ENCODE results near the gene NLK. TPM values are rescaled to one million over a fixed set of nuclear protein-coding genes. Genes with fewer than 3 reads are reported as not detected.
"Not testable (repeated sequence)": the region's sequence is repeated elsewhere in the genome, so short reads cannot be mapped to it uniquely, and the experiment has no call there.

The NLK gene
- total RNA-seq, 2 experiments from 2014 or later, result 12.9 TPM

DNA sequence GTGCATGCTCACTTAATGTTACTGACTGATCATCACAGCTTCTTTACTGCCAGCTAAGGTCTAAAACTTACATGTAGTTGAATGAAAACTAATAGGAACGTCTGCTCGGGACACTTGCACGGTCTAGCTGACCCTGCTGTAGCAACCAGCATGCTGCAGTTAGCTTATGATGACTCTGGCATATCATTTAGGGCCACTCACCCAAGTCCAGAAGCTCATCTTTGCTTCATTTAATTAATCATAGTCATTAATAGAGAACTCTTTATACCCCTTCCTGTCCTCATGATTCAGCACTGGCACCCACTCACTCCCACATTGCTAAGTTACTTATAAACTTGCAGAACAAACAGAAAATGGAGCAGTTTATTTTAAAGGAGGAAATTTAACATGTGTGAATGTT is 136.3 kb downstream of the NLK start:
- ChIA-PET CTCF (no interaction called here), POLR2A (no interaction called here)

DNA sequence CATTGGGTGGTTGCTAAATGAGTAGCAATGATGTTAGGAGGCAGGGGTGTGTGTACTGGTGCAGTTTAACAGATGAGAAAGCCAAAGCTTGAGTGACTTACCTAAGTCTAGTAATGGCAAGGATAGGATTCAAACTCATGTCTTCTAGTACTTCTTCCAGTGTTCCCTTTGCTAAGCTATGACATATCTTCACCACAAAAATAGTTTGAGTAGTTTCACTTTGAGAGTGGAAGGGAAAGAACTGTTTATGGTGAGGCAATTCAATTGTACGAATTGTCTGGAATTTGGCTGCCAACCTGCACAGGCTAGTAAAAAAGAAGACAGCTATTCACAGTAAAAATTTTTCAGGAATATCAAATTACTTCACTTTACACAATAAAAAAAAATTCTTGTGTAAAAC is 138.0 kb downstream of the NLK start:
- CTCF ChIA-PET, result no interaction called here

DNA sequence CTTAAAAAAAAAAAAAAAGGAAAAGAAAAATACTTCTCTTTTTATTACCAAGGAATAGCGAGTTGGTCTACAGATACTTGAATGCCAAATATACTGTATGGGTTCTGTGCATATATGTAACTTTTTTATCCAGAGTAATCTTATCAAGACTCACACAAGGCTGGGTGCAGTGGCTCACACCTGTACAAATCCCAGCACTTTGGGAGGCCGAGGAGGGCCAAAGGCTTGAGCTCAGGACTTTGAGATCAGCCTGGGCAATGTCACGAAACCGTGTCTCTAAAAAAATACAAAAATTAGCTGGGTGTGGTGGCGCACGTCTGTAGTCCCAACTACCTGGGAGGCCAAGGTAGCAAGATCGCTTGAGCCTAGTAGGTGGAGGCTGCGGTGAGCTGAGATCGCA is 139.1 kb downstream of the NLK start:
- CTCF ChIA-PET, result no interaction called here
- POLR2A ChIA-PET, result no interaction called here

More for the DNA sequence above, 138.0 kb downstream of the NLK start:
- POLR2A ChIA-PET, result no interaction called here

DNA sequence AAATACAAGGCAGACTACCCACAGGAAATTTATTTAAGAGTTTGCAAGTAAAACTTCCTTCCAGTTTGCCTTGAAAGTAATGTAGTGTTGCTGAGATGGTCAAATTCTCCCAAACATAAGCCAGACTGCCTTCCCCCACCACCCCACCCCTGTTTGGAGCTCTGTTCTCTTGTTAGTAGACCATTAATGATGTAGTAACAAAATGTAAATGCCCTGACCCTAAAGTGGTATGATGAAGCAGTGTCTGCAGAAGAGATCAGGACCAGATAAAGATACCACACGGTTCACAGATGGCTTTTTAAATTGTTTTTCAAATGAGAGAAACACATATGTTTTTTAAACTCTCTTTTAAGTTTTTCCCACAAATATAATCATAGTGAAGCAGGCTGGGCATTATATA is 140.1 kb downstream of the NLK start:
- ChIA-PET POLR2A (no interaction called here), CTCF (no interaction called here)

DNA sequence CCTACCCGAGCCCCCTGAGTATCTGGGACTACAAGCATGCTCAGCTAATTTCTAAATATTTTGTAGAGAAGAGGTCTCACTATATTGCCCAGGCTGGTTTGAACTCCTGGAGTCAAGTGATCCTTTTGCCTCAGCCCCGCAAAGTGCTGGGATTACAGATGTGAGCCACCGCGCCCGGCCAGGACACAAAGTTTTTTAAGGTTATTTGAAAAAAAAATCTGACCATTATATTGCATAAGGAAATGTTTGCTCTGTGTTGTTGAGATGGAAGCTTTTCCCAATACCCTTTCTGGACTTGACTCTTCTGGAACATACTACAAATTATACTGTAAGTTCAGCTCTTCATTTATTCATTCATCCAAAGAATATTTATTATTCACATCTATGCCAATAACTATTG is 143.2 kb downstream of the NLK start:
- POLR2A ChIA-PET, result no interaction called here
- CTCF ChIA-PET, result no interaction called here

DNA sequence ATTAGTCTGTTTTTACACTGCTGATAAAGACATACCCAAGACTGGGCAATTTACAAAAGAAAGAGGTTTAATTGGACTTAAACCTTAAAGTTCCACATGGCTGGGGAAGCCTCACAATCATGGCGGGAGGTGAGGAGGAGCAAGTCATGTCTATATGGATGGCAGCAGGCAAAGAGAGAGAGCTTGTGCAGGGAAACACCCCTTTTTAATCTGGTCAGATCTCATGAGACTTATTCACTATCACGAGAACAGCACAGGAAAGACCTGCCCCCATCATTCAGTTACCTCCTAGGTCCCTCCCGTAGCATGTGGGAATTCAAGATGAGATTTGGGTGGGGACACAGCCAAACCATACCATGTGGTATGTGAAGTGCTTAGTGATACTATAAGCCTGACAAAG is 144.0 kb downstream of the NLK start:
- POLR2A ChIA-PET, CTCF ChIA-PET: not testable (repeated sequence)

DNA sequence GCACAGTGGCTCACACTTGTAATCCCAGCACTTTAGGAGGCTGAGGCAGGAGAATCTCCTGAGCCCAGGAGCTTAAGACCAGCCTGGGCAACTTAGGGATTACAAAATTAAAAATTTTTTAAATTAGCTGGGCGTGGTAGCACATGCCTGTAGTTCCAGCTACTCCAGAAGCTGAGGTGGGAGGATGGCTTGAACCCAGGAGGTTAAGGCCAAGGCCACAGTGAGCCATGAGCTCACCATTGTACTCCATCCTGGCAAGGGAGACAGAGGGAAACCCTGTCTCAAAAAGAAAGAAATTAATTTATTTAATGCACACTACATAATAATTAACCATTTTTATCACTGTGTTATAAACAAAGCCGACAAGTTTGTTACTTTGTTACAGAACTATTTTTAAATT is 145.5 kb downstream of the NLK start:
- POLR2A ChIA-PET, result no interaction called here
- CTCF ChIA-PET, result no interaction called here

DNA sequence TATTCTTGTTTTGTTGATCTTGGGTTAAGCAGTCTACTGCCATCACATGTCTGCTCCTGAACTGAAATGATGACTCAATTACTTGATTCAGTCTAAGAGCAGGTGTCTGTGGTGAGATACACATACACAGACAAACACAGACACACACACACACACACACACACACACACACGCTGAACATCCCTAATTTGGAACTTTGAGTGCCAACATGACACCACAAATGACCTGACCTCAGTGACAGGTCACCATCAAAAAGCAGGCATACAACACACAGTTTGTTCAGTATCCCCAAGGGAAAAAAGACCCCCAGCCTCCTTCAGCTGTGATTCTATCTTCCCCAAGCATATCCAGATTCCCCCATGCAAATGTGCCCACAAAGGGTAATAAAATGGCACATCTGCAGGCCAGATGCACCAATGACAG is 146.4 kb downstream of the NLK start:
- POLR2A ChIA-PET, result no interaction called here
- CTCF ChIA-PET, result interaction anchor here (0.5 to 0.7 kb wide), 2 partner anchors 10 to 191 kb away, joined by 3 to 5 read pairs; no protein-coding TSS in a partner anchor

DNA sequence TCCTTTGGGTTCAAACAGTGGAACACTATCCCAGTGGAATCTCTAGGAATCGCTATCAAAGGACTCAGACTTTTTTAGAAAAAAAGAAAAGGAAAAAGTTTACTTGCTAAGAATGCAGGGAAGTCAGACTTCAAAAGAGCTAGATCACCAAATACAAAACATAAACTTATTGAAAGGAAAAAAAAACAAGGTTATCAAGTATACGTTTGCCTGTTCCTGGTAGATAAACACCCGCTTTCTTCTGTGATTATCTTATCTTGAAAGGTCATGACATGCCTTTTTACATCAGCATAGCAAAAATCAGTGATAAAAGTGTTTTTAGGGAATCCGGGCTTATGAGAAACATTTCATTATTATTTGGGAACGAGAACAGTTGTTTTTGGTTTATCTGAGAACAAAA is 147.2 kb downstream of the NLK start:
- CTCF ChIA-PET, result no interaction called here
- POLR2A ChIA-PET, result no interaction called here

DNA sequence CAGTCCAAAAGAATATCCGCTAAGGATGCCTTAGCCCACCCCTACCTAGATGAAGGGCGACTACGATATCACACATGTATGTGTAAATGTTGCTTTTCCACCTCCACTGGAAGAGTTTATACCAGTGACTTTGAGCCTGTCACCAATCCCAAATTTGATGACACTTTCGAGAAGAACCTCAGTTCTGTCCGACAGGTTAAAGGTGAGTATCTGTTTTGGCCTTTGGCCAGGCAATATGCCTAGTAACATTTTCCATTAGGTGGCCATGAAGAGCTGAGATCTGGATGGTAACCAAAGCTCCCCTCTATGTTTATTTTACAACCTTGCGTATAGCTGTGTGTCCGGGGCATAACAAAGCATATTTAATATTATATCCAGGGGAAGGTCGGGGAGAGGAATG is 148.5 kb downstream of the NLK start:
- POLR2A ChIA-PET, result no interaction called here
- CTCF ChIA-PET, result no interaction called here

DNA sequence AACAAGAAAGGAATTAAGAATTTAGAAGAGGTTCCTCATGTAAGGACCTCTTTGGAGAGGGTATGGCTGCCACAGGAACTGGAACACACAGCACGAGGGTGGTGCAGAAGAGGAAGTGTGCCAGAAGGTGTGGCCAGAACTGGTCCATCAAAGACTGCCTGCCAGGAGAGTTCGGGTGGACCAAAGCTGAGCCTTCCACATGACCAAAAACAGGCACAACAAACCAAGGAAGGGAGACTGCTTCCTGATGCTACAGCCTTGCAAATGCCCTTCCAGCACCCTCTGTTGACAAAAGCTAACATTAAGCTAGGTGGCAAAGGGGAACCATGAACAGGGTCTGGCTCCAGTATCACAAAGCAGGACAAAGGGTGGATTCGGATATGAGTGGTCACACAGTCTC is 150.8 kb downstream of the NLK start:
- CTCF ChIA-PET, result no interaction called here
- POLR2A ChIA-PET, result no interaction called here

DNA sequence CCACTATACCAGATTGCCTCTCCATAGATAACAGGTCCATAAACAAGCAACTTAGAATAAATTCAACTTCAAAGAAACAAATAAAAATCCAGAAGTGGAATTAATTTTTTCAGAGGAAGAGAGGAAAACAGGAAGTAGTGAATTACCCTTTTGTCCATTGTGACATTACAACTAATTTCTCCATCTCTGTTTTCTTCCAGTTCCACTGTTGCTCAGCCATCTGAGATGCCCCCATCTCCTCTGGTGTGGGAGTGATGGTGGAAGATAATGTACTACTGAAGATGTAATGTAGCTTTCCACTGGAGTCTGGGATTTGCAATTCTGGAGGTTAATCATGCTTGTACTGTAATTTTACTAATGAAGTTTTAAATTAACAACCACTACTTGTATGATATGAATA is 151.9 kb downstream of the NLK start:
- CTCF ChIA-PET, result no interaction called here
- POLR2A ChIA-PET, result interaction anchor here (0.6 kb wide), 1 partner anchor 124 kb away, joined by 3 read pairs; no protein-coding TSS in a partner anchor

DNA sequence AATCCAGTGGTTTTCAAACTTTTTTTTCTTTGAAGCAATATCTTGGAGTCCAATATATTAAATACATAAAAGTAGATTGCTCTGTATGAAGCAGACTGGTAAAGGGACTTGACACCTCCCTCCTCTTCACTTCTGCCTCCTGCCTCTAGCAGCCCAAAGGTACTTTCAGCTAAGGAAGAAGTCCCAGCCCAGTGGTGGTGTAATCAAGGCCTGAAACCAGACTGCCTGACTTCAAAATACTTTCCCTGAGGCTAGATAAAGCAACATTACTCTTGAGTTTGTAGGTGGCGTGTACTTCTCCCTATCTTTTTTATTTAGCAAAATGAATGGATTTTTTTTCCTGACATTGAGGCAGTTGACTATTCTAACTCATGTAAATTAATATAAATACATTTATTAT is 154.2 kb downstream of the NLK start:
- POLR2A ChIA-PET, result no interaction called here
- CTCF ChIA-PET, result no interaction called here

DNA sequence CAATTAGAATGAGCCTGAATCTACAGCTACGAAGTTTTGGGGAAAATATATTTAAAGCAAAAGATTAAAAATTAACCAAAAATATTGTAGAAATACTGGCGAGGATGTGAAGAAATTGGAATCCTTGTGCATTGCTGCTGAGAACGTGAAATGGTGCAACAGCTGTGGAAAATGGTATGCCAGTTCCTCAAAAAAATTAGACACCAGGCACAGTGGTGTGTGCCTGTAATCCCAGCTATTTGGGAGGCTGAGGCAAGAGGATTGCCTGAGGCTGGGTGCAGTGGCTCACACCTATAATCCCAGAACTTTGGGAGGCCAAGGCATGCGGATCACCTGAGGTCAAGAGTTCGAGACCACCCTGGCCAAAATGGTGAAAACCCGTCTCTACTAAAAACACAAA is 156.6 kb downstream of the NLK start:
- ChIA-PET CTCF (interaction anchor here (1.4 kb wide), 1 partner anchor 10 kb away, joined by 3 read pairs; no protein-coding TSS in a partner anchor), POLR2A (no interaction called here)

DNA sequence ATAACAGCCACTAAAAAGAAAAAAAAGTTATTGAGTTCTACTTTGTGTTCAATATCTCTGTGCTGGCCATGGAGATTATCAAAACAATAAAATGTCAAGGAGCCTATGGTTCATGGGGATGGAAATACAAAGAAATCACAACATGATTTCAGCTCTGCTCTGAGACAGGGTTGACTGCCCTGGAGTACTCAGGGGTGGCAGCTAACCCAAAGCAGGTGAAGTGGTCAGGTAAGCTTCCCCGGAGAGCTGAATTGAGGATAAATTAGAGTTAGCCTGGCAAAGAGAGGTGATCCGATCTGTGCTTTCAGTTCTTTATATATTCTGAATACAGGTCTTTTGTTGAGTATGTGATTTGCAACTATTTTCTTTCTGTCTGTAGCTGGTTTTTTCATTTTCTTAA is 157.3 kb downstream of the NLK start:
- ChIA-PET CTCF (interaction anchor here (0.7 kb wide), 2 partner anchors 68 to 350 kb away, joined by 3 to 5 read pairs; no protein-coding TSS in a partner anchor), POLR2A (interaction anchor here (0.6 to 0.7 kb wide), 2 partner anchors 105 to 320 kb away, joined by 3 to 6 read pairs; no protein-coding TSS in a partner anchor)

DNA sequence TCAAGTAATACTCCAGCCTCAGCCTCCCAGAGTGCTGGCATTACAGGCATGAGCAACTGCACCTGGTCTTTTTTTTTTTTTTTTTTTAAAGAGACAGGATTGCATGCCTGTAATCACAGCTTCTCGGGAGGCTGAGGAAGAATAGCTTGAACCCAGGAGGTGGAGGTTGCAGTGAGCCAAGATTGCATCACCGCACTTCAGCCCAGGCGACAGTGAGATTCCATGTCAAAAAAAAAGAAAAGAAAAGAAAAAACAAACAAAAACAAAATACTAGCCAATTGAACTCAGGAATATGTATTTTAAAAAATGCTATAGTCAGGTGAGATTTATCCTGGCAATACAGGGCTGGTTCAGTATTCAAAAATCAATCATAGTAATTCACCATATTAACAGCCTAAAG is 158.8 kb downstream of the NLK start:
- POLR2A ChIA-PET, result interaction anchor here (0.7 kb wide), 1 partner anchor 868 kb away, joined by 6 read pairs; no protein-coding TSS in a partner anchor

DNA sequence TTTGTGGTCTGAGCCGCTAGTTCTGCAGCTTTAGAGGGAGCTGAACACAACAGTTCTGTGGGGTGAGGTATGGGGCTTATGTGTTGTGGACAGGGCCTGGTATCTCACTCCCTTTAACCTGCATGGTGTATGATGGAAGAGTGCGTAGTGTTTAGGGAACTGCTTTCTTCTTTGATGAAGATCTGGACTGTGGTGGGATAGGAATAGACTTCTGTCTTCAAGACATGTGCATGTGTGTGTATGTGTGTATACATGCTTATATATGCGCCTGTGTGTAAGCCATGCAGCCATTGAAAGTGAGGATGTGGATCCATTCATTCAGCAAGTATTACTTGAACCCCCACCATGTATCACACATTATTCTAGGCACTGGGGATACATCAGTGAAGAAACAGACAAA is 161.8 kb downstream of the NLK start:
- ChIA-PET POLR2A (no interaction called here), CTCF (no interaction called here)

More for the DNA sequence above, 158.8 kb downstream of the NLK start:
- CTCF ChIA-PET, result no interaction called here

DNA sequence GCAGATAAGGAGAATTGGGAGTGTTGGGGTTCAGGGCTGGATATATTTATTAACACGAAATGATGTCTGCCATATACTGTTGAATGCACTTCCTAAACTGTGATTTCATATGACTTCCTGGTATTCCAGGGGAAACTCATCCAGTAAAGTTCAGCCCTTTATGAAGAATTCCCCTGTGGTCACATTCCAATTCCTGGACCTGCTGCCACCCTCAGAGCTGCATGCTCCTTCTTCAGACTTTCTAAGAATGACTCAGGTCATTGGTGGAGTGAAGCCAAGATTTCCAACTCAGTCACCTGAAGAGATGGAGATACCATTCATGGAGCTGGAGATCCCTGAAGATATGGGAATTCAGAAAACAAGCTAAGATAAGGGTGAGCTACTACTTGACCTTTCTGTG is 162.3 kb downstream of the NLK start:
- CTCF ChIA-PET, result no interaction called here
- POLR2A ChIA-PET, result no interaction called here

DNA sequence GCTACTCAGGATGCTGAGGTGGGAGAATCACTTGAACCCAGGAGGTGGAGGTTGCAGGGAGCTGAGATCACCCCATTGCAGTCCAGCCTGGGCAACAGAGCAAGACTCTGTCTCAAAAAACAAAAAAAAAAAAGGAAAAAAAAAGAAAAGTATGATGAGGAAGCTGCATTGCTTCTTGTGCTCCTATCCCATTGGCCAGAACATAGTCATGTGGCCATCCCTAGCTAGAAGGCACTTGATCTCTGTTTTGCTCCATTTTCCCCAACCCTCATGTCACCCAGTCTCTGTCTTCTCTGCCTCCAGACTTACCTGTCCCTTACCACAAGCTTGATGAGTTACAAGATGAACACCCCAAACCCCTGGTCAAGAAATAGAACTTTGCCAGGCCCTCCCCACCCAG is 163.8 kb downstream of the NLK start:
- POLR2A ChIA-PET, result no interaction called here
- CTCF ChIA-PET, result no interaction called here

DNA sequence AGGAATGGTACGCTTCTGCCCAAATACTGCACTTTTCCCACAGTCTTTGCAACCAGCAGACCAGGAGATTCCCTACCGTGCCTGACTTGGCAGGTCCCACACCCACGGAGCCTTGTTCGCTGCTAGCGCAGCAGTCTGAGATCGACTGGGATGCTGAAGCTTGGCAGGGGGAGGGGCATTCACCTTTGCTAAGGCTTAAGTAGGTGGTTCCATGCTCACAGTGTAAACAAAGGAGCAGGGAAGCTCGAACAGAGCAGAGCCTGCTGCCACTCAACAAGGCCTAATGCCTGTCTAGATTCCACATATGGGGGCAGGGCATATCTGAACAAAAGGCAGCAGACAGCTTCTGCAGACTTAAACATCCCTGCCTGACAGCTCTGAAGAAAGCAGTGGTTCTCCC is 169.3 kb downstream of the NLK start:
- CTCF ChIA-PET, result no interaction called here
- POLR2A ChIA-PET, result no interaction called here

DNA sequence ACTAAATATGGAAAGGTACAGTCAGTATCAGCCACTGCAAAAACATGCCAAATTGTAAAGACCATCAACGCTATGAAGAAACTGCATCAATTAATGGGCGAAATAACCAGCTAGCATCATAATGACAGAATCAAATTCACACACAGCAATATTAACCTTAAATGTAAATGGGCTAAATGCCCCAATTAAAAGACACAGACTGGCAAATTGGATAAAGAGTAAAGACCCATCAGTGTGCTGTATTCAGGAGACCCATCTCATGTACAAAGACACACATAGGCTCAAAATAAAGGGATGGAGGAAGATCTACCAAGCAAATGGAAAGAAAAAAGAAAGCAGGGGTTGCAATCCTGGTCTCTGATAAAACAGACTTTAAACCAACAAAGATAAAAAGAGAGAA is 171.1 kb downstream of the NLK start:
- CTCF ChIA-PET, POLR2A ChIA-PET: not testable (repeated sequence)

DNA sequence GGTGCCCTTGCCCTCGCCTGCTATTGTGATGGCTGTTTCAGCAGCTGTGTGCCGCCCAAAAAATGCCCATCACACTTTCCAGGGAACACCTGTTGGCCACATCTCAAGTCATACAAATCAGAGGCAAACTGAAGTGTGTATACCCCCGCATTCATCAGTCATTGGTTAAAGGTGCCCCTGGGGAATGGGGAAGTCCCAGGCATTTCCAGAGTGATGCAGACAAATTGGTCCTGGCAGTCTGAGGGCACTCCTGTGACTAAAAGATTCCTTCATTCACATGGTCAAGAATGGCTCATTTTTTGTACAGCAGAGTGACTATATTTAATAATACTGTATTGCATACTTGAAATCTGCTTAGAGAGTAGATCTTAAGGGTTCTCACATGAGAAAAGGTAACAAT is 173.6 kb downstream of the NLK start:
- CTCF ChIA-PET, result no interaction called here
- POLR2A ChIA-PET, result no interaction called here

DNA sequence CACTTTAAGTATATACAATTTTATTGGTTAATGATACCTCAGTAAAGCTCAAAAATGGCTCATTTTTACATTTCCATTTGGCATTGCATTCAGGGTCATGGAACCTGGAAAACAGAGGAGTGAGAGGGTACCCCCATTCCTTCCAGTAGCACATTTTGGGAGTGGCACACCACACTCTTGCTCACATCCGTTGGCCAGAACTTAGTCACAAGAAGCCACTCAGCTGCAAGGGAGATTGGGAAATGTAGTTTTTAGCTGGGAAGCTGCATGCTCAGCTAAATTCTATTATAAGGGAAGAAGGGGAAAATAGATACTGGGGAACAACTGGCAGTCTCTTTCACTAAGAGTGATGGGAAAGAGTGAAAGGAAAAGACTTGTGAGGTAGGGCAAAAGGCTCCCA is 174.1 kb downstream of the NLK start:
- POLR2A ChIA-PET, result no interaction called here

More for the DNA sequence above, 174.1 kb downstream of the NLK start:
- CTCF ChIA-PET, result no interaction called here

All from activated CD8-positive, alpha-beta memory T cell treated with anti-CD3 and anti-CD28 coated beads for 36 hours (primary cell).